MM.1S (cell line): Measurements from ENCODE around the gene CDH1.

Experiments
- DNase-seq: peaks from one replicate; pipeline ENCODE4 v3.0.0-alpha.2; 2015
- H2AFZ ChIP-seq: fragments of 300-600 bp; sonication (generic); 2 replicates; pipeline ENCODE4 v1.6.0; 2016; ENCODE audit warnings: antibody characterized with exemption, low read length
- H3F3A ChIP-seq: fragments of 300-600 bp; sonication (generic); 2 replicates; pipeline ENCODE4 v1.6.1; 2016; ENCODE audit warnings: mild to moderate bottlenecking, antibody characterized with exemption, low read length, moderate library complexity, mixed read lengths; ENCODE audit not compliant: insufficient read depth
- H3K27ac ChIP-seq: fragments of 300-600 bp; sonication (generic); 2 replicates; pipeline ENCODE4 v1.5.1; 2016; ENCODE audit warnings: mild to moderate bottlenecking, low read length
- H3K27me3 ChIP-seq: fragments of 300-600 bp; sonication (generic); replicated peaks from 2 replicates; pipeline ENCODE4 v1.6.0; 2016; ENCODE audit warnings: low read length; ENCODE audit not compliant: insufficient read depth
- H3K36me3 ChIP-seq: fragments of 300-600 bp; sonication (generic); replicated peaks from 2 replicates; pipeline ENCODE4 v1.6.1; 2016; ENCODE audit warnings: mild to moderate bottlenecking, low read length, mixed read lengths; ENCODE audit not compliant: insufficient read depth
- H3K4me1 ChIP-seq: fragments of 300-600 bp; sonication (generic); 2 replicates; pipeline ENCODE4 v1.6.1; 2016; ENCODE audit warnings: low read length, mixed read lengths
- H3K4me2 ChIP-seq: fragments of 300-600 bp; sonication (generic); 2 replicates; pipeline ENCODE4 v1.6.0; 2016; ENCODE audit warnings: low read depth, low read length
- H3K4me3 ChIP-seq: fragments of 300-600 bp; sonication (generic); 2 replicates; pipeline ENCODE4 v1.5.1; 2016; ENCODE audit warnings: low read length, mixed read lengths
- H3K79me2 ChIP-seq: fragments of 300-600 bp; sonication (generic); 2 replicates; pipeline ENCODE4 v1.6.1; 2016; ENCODE audit warnings: mixed run types, low read length, mixed read lengths
- H3K9ac ChIP-seq: fragments of 300-600 bp; sonication (generic); 2 replicates; pipeline ENCODE4 v1.6.1; 2016; ENCODE audit warnings: low read length, mixed read lengths
- H3K9me2 ChIP-seq: fragments of 300-600 bp; sonication (generic); replicated peaks from 2 replicates; pipeline ENCODE4 v1.6.1; 2016; ENCODE audit warnings: mild to moderate bottlenecking, low read length, mixed read lengths; ENCODE audit not compliant: insufficient read depth
- H3K9me3 ChIP-seq: fragments of 300-600 bp; sonication (generic); replicated peaks from 2 replicates; pipeline ENCODE4 v1.6.1; 2016; ENCODE audit warnings: mild to moderate bottlenecking, low read length, mixed read lengths; ENCODE audit not compliant: insufficient read depth
- H4K20me1 ChIP-seq: fragments of 300-600 bp; sonication (generic); 2 replicates; pipeline ENCODE4 v1.6.1; 2016; ENCODE audit warnings: mild to moderate bottlenecking, low read length, moderate library complexity, mixed read lengths; ENCODE audit not compliant: insufficient read depth
- CTCF ChIP-seq: fragments of 300-600 bp; sonication (generic); IDR thresholded peaks from 2 replicates; pipeline ENCODE4 v1.5.1; 2016; ENCODE audit warnings: antibody characterized with exemption, low read length, mixed read lengths
- EZH2 ChIP-seq: fragments of 300-600 bp; sonication (generic); optimal IDR thresholded peaks from 2 replicates; pipeline ENCODE3; 2017; ENCODE audit warnings: low read depth, mild to moderate bottlenecking, antibody characterized with exemption, low read length, mixed read lengths
- EZH2phosphoT487 ChIP-seq: fragments of 300-600 bp; sonication (generic); IDR thresholded peaks from 2 replicates; pipeline ENCODE4 v1.6.1; 2018; ENCODE audit warnings: antibody characterized with exemption, low read length

The CDH1 gene

DNA sequence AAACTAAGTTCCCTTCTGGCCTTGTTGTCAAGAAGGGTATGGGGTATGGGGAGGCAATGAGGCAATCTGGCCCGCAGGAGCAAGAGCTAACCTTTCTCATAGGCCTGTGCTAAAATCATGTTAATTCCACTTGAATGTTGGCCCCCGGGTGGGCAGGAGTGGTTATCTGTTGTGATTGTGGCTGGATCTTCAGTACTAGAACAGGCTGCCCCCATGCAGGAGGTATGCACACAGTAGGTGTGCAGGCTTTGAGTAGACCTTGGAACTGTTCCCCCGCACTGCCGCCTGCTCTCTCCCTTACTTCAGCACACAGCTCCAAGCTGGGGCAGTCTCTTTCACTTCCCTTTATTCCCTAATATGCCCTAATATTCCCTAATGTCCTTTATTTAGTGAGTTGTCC lies 53.9 kb downstream of the CDH1 start:
- Histone ChIP-seq H3K4me3 (no peak overlapping the region), H3K9me3 (no peaks in the 10 kb centered on the region), H3K27me3 (no peaks in the 10 kb centered on the region), H3K9me2 (no peaks in the 10 kb centered on the region), H3K27ac (no peak overlapping the region), H4K20me1 (no peaks in the 10 kb centered on the region), H3K4me1 (no peaks in the 10 kb centered on the region), H3K36me3 (no peaks in the 10 kb centered on the region), H3K9ac (no peak overlapping the region), H3K4me2 (no peak overlapping the region), H2AFZ (no peak overlapping the region), H3F3A (no peaks in the 10 kb centered on the region), H3K79me2 (no peaks in the 10 kb centered on the region)
- TF ChIP-seq EZH2 (no peak), EZH2phosphoT487 (no peak), CTCF (no peak)
- no peak for DNase-seq

DNA sequence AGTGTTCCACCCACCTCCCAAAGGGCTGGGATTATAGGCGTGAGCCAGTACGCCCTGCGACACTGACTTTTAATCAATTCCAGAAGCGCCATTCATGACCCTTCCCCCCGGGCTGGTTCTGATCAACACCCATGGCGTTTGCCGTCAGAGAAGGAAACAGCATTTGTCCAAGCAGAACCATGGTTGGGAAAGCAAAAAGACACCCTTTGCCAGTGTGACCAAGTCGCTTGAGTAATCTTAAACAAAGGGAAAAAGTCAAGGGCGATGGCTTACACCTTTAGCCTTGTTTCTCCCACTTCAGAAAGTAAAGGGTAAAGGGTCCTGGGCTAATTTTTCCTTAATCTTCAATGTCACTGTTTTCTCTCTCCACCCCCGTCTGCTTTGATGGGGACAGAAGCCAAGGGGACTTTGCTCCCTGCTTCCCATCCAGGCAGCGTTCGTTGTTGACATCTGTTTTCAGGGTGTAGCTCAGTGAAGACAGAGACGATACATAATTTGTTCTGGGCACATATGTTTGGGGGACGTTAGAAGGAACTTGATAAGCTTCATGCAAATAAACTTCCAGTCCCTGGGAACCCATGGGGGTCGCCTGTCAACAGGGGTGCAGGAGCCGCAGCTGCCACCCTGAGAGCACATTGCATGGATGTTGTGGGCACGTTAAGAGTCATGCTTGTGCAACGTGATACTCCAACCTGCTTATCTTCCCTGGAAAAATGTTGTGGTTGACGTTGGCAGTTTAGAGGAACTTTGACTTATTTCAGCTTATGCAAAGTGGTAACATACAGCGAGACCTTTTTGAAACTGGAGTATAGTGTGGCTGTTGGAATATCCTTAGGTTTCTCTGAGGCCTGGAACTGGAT lies 55.6 kb downstream of the CDH1 start:
- H3K4me1 ChIP-seq: no peaks in the 10 kb centered on the region

DNA sequence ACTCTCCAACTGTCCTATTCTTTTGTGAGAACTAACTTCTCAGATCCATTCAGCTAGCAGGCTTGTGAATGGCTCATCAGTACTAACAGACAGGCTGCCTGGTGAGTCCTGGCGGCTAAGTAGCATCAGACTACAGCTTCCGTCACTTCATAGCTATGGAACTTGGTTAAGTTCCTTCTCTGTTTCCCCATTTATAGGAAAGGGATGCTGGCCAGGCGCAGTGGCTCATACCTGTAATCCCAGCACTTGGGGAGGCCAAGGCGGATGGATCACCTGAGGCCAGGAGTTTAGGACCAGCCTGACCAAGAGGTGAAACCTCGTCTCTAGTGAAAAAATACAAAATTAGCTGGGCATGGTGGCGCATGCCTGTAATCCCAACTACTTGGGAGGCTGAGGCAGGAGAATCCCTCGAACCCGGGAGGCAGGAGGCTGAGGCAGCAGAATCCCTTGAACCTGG lies 56.3 kb downstream of the CDH1 start:
- Histone ChIP-seq H3F3A (no peaks in the 10 kb centered on the region), H3K27me3 (no peaks in the 10 kb centered on the region), H3K4me1 (no peaks in the 10 kb centered on the region), H4K20me1 (no peaks in the 10 kb centered on the region), H3K9ac (no peak overlapping the region), H3K27ac (no peak overlapping the region), H3K9me3 (no peaks in the 10 kb centered on the region), H3K4me3 (no peak overlapping the region), H3K36me3 (no peaks in the 10 kb centered on the region), H3K79me2 (no peaks in the 10 kb centered on the region), H2AFZ (no peak overlapping the region), H3K9me2 (no peaks in the 10 kb centered on the region), H3K4me2 (no peak overlapping the region)
- TF ChIP-seq EZH2phosphoT487 (no peak), CTCF (no peak), EZH2 (no peak)
- DNase-seq: no peak

More for the DNA sequence above, 55.6 kb downstream of the CDH1 start:
- H2AFZ ChIP-seq: no peak overlapping the region
- H3F3A ChIP-seq: no peaks in the 10 kb centered on the region
- no peaks in the 10 kb centered on the region for H3K9me3 ChIP-seq
- H4K20me1 ChIP-seq: no peaks in the 10 kb centered on the region
- no peaks in the 10 kb centered on the region for H3K9me2 ChIP-seq
- H3K4me3 ChIP-seq: no peak overlapping the region
- no peak overlapping the region for H3K9ac ChIP-seq
- H3K36me3 ChIP-seq: no peaks in the 10 kb centered on the region
- H3K27ac ChIP-seq: no peak overlapping the region
- H3K4me2 ChIP-seq: no peak overlapping the region
- no peaks in the 10 kb centered on the region for H3K27me3 ChIP-seq
- TF ChIP-seq CTCF (no peak), EZH2 (no peak), EZH2phosphoT487 (no peak)
- no peak for DNase-seq
- no peaks in the 10 kb centered on the region for H3K79me2 ChIP-seq
